Measurements from ENCODE around the gene INVS. TPM values are rescaled to one million over a fixed set of nuclear protein-coding genes. Genes with fewer than 3 reads are reported as not detected.

Gene INVS
- polyA plus RNA-seq, 1 of the 3 experiments (the other 2 are of a cell fraction) = 8.1 TPM

- peaks cover 14 to 46% of the 10 kb centered on the region in 2 experiments for H3K36me3 ChIP-seq (replicated peaks in 1 of 2; ENCODE audit: control insufficient read depth in 1 of 2, insufficient read depth in 2 of 2, low read length in 1 of 2)
- no peaks in the 10 kb centered on the region for H3K27me3 ChIP-seq (ENCODE audit: insufficient read depth)
- no peaks in the 10 kb centered on the region for H3K9me3 ChIP-seq
- H3F3A ChIP-seq (replicated peaks; ENCODE audit: insufficient read depth) = peaks cover 5% of the 10 kb centered on the region
- no peak overlapping the region for H3K9ac ChIP-seq
- POLR2A ChIA-PET = no interaction called here
- H3K27ac ChIP-seq (ENCODE audit: low read depth in 2 of 2, low read length in 1 of 2) = no peak overlapping the region
- no peaks in the 10 kb centered on the region for H4K20me1 ChIP-seq (ENCODE audit: insufficient read depth)
- H3K4me2 ChIP-seq = no peak overlapping the region
- H3K79me2 ChIP-seq (ENCODE audit: insufficient read depth) = no peaks in the 10 kb centered on the region
- H3K9me2 ChIP-seq = no peaks in the 10 kb centered on the region
- CTCF ChIA-PET = interaction anchor here (1.2 kb wide), 1 partner anchor 103 kb away, joined by 3 read pairs; no protein-coding TSS in a partner anchor
- 97% methylated on average over 1 of the region's 1 CpG for WGBS (ENCODE audit: low lambda C conversion rate)
- DNase-seq = no peak
- no peak overlapping the region for H3K4me3 ChIP-seq (ENCODE audit: low read depth in 2 of 2, low read length in 1 of 2)
- no peak overlapping the region for H2AFZ ChIP-seq (ENCODE audit: low read depth)
- peaks cover 0 to 8% of the 10 kb centered on the region in 2 experiments; a peak in 2 of 4 replicates for H3K4me1 ChIP-seq (ENCODE audit: control insufficient read depth in 1 of 2, insufficient read depth in 2 of 2, low read depth in 1 of 2, low read length in 1 of 2)
- TF ChIP-seq PBX3 (IDR thresholded peaks at IDR 0.05) (no peak), IRF3 (IDR thresholded peaks at IDR 0.05; ENCODE audit: low read depth, low read length) (no peak)
Observed at GRCh38 chr9:100131216-100131615, 32.2 kb downstream of the INVS start.

GRCh38 chr9:100131875-100132430 lies 32.9 kb downstream of the INVS start:
- CTCF ChIA-PET = no interaction called here
- WGBS (ENCODE audit: low lambda C conversion rate) = over 99% methylated on average over 3 of the region's 3 CpGs

More at GRCh38 chr9:100131875-100132430, 32.9 kb downstream of the INVS start:
- peaks cover 0 to 4% of the 10 kb centered on the region in 2 experiments; a peak in 2 of 4 replicates for H3K4me1 ChIP-seq (ENCODE audit: control insufficient read depth in 1 of 2, insufficient read depth in 2 of 2, low read depth in 1 of 2, low read length in 1 of 2)
- no peaks in the 10 kb centered on the region for H3K9me3 ChIP-seq
- POLR2A ChIA-PET = no interaction called here
- H3K9ac ChIP-seq = no peak overlapping the region
- H3K4me2 ChIP-seq = no peak overlapping the region
- no peaks in the 10 kb centered on the region for H3F3A ChIP-seq (replicated peaks; ENCODE audit: insufficient read depth)
- DNase-seq = no peak
- H2AFZ ChIP-seq (ENCODE audit: low read depth) = no peak overlapping the region
- peaks cover 12 to 39% of the 10 kb centered on the region in 2 experiments for H3K36me3 ChIP-seq (replicated peaks in 1 of 2; ENCODE audit: control insufficient read depth in 1 of 2, insufficient read depth in 2 of 2, low read length in 1 of 2)
- TF ChIP-seq CTCF (IDR thresholded peaks at IDR 0.05) (no peak), MAX (IDR thresholded peaks at IDR 0.05; ENCODE audit: low read depth) (no peak), USF1 (IDR thresholded peaks at IDR 0.05; ENCODE audit: borderline replicate concordance, low read depth) (no peak), TAF1 (IDR thresholded peaks at IDR 0.05; ENCODE audit: borderline replicate concordance, low read depth, low read length) (no peak)
- H3K4me3 ChIP-seq (ENCODE audit: low read depth in 2 of 2, low read length in 1 of 2) = no peak overlapping the region
- no peak overlapping the region for H3K27ac ChIP-seq (ENCODE audit: low read depth in 2 of 2, low read length in 1 of 2)
- no peaks in the 10 kb centered on the region for H3K27me3 ChIP-seq (ENCODE audit: insufficient read depth)
- no peaks in the 10 kb centered on the region for H4K20me1 ChIP-seq (ENCODE audit: insufficient read depth)
- no peaks in the 10 kb centered on the region for H3K79me2 ChIP-seq (ENCODE audit: insufficient read depth)
- no peaks in the 10 kb centered on the region for H3K9me2 ChIP-seq

All from SK-N-SH (cell line).